Hepatocyte (in vitro differentiated cells): Measurements from ENCODE around the gene CSPG4. TPM values are rescaled to one million over a fixed set of nuclear protein-coding genes. Genes with fewer than 3 reads are reported as not detected.
A peak's percentile ranks its signal among the peaks of the same experiment; 100 is the strongest.
"Not testable (repeated sequence)": the region's sequence is repeated elsewhere in the genome, so short reads cannot be mapped to it uniquely, and the experiment has no call there.

Experiments used
- DNase-seq: peaks from one replicate; pipeline ENCODE4 v3.0.0-alpha.2; 2016; ENCODE audit warnings: low spot score
- H2AFZ ChIP-seq: fragments of 200-600 bp; sonication (generic); 2 replicates; pipeline ENCODE4 v1.6.0; 2016; ENCODE audit warnings: antibody characterized with exemption, mild to moderate bottlenecking
- H3K27ac ChIP-seq: fragments of 200-600 bp; sonication (generic); 2 replicates; pipeline ENCODE4 v1.5.1; 2016; ENCODE audit warnings: mild to moderate bottlenecking
- H3K27me3 ChIP-seq: fragments of 200-600 bp; sonication (generic); 2 replicates; pipeline ENCODE4 v1.6.1; 2016
- H3K36me3 ChIP-seq: fragments of 200-600 bp; sonication (generic); replicated peaks from 2 replicates; pipeline ENCODE4 v1.5.1; 2016; ENCODE audit warnings: low read depth; ENCODE audit not compliant: insufficient read depth
- H3K4me1 ChIP-seq: fragments of 200-600 bp; sonication (generic); 2 replicates; pipeline ENCODE4 v1.5.1; 2016; ENCODE audit warnings: mild to moderate bottlenecking, moderate library complexity; ENCODE audit not compliant: insufficient read depth
- H3K4me2 ChIP-seq: fragments of 200-600 bp; sonication (generic); 2 replicates; pipeline ENCODE4 v1.6.0; 2016
- H3K4me3 ChIP-seq: fragments of 200-600 bp; sonication (generic); 2 replicates; pipeline ENCODE4 v1.5.1; 2016; ENCODE audit warnings: mild to moderate bottlenecking
- H3K79me2 ChIP-seq: fragments of 200-600 bp; sonication (generic); 2 replicates; pipeline ENCODE4 v1.6.0; 2017; ENCODE audit warnings: mild to moderate bottlenecking
- H3K9me2 ChIP-seq: fragments of 200-600 bp; sonication (generic); replicated peaks from 2 replicates; pipeline ENCODE4 v1.6.0; 2017; ENCODE audit warnings: mild to moderate bottlenecking; ENCODE audit not compliant: insufficient read depth
- H3K9me3 ChIP-seq: fragments of 200-600 bp; sonication (generic); 2 replicates; pipeline ENCODE4 v1.5.1; 2016; ENCODE audit warnings: low read depth, mild to moderate bottlenecking
- H4K20me1 ChIP-seq: fragments of 200-600 bp; sonication (generic); 2 replicates; pipeline ENCODE4 v1.6.0; 2016; ENCODE audit warnings: mild to moderate bottlenecking; ENCODE audit not compliant: insufficient read depth, poor library complexity, severe bottlenecking
- EZH2 ChIP-seq: fragments of 200-600 bp; sonication (generic); IDR thresholded peaks from 2 replicates; pipeline ENCODE4 v1.6.1; 2016; ENCODE audit warnings: antibody characterized with exemption, mild to moderate bottlenecking, borderline replicate concordance
- EZH2phosphoT487 ChIP-seq: fragments of 200-600 bp; sonication (generic); IDR thresholded peaks from one replicate; pipeline ENCODE4 v1.6.1; 2018; ENCODE audit warnings: antibody characterized with exemption, mild to moderate bottlenecking, low read depth, moderate library complexity; ENCODE audit not compliant: unreplicated experiment, severe bottlenecking
- WGBS: methylation state at CpG from one replicate; pipeline ENCODE4 v1.1.6; 2016; ENCODE audit warnings: low lambda C conversion rate; ENCODE audit errors: missing lambda C conversion rate; 5-methylcytosine and 5-hydroxymethylcytosine counted together
- polyA plus RNA-seq: library from polyadenylated mRNA; unstranded; fragments of >200 nt; fragmentation: Nextera tagmentation; extraction: Ambion mirVana; gene quantifications from 2 replicates; pipeline ENCODE4 v1.2.1, GENCODE V29; 2016
- total RNA-seq: library from RNA; depleted of rRNA; stranded (reverse); fragments of >200 nt; gene quantifications from 2 replicates; pipeline ENCODE4 v1.2.3, GENCODE V29; 2014
- TF ChIP-seq, protein P1 (sequence below): fragments of 200-600 bp; sonication (generic); IDR thresholded peaks from 2 replicates; pipeline ENCODE4 v1.5.1; 2016; ENCODE audit warnings: antibody characterized with exemption, mild to moderate bottlenecking; ENCODE audit not compliant: poor library complexity

The CSPG4 gene
- total and polyA plus RNA-seq, 2 experiments from 2014 or later: 6.4 to 7.8 TPM

DNA sequence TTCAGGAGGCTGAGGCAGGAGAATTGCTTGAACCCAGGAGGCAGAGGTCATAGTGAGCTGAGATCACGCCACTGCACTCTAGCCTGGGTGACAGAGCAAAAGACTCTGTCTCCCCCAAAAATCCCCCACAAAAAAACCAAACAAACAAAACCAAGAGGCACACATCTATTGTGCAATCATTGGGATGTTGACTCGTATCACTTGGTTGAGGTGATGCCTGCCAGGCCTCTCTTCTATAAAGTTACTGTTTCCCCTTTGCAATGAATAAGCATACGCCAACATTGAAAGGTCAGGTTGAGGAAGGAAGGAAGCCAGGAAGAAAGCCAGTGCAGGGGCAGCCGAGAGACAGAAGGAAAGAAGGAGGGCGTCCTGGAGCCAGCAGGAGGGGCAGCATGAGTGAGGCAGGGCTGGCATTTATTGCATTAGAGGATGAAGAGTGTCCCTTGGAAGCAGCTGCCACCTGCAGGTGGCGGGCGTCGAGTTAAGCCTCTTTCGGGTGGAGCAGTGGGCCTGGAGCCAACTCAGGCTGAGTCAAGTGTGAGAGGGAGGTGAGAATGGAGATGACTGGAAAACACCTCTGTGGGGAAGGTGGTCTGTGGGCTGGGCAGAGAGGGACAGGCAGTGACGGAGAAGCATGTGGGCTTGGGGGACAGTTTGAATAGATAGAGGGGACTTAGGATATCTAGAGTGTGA lies 8.3 kb upstream of the CSPG4 start:
- H3K27me3 ChIP-seq: no peaks in the 10 kb centered on the region
- H2AFZ ChIP-seq: no peak overlapping the region
- no peaks in the 10 kb centered on the region for H3K36me3 ChIP-seq
- no peak for TF ChIP-seq EZH2phosphoT487
- TF ChIP-seq, protein P1, sequence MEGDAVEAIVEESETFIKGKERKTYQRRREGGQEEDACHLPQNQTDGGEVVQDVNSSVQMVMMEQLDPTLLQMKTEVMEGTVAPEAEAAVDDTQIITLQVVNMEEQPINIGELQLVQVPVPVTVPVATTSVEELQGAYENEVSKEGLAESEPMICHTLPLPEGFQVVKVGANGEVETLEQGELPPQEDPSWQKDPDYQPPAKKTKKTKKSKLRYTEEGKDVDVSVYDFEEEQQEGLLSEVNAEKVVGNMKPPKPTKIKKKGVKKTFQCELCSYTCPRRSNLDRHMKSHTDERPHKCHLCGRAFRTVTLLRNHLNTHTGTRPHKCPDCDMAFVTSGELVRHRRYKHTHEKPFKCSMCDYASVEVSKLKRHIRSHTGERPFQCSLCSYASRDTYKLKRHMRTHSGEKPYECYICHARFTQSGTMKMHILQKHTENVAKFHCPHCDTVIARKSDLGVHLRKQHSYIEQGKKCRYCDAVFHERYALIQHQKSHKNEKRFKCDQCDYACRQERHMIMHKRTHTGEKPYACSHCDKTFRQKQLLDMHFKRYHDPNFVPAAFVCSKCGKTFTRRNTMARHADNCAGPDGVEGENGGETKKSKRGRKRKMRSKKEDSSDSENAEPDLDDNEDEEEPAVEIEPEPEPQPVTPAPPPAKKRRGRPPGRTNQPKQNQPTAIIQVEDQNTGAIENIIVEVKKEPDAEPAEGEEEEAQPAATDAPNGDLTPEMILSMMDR: peak; percentile 12
- no peak overlapping the region for H3K4me3 ChIP-seq
- DNase-seq: peak; percentile 61
- no peak overlapping the region for H3K4me2 ChIP-seq
- WGBS: 61% methylated on average over 10 of the region's 10 CpGs
- no peaks in the 10 kb centered on the region for H3K79me2 ChIP-seq
- H3K9me3 ChIP-seq: no peaks in the 10 kb centered on the region
- no peaks in the 10 kb centered on the region for H3K9me2 ChIP-seq
- H4K20me1 ChIP-seq: no peaks in the 10 kb centered on the region
- H3K4me1 ChIP-seq: peaks cover 13% of the 10 kb centered on the region
- no peak overlapping the region for H3K27ac ChIP-seq

- Histone ChIP-seq H3K27me3 (no peaks in the 10 kb centered on the region), H3K4me2 (no peak overlapping the region), H3K27ac (no peak overlapping the region), H3K79me2 (no peaks in the 10 kb centered on the region), H2AFZ (no peak overlapping the region), H3K9me3 (no peaks in the 10 kb centered on the region), H4K20me1 (no peaks in the 10 kb centered on the region), H3K9me2 (no peaks in the 10 kb centered on the region), H3K4me1 (peaks cover 13% of the 10 kb centered on the region), H3K36me3 (no peaks in the 10 kb centered on the region), H3K4me3 (no peak overlapping the region)
- TF ChIP-seq, protein P1: no peak
- no peak for TF ChIP-seq EZH2phosphoT487
- TF ChIP-seq EZH2: no peak
- WGBS: 95% methylated on average over 7 of the region's 7 CpGs
- no peak for DNase-seq
Measured at GRCh38 chr15:75720297-75720696, 7.6 kb upstream of the CSPG4 start.

GRCh38 chr15:75718328-75718727 lies 5.7 kb upstream of the CSPG4 start:
- H2AFZ ChIP-seq: no peak overlapping the region
- WGBS: 44% methylated on average over 3 of the region's 3 CpGs
- H3K36me3 ChIP-seq: no peaks in the 10 kb centered on the region
- H3K9me2 ChIP-seq: no peaks in the 10 kb centered on the region
- H3K9me3 ChIP-seq: no peaks in the 10 kb centered on the region
- H3K27ac ChIP-seq: no peak overlapping the region
- DNase-seq: peak; percentile 49
- peaks cover 6% of the 10 kb centered on the region for H3K4me1 ChIP-seq
- no peaks in the 10 kb centered on the region for H3K79me2 ChIP-seq
- H3K4me2 ChIP-seq: no peak overlapping the region
- no peaks in the 10 kb centered on the region for H4K20me1 ChIP-seq
- H3K27me3 ChIP-seq: no peaks in the 10 kb centered on the region
- TF ChIP-seq, protein P1: no peak
- TF ChIP-seq EZH2 (no peak), EZH2phosphoT487 (no peak)
- H3K4me3 ChIP-seq: no peak overlapping the region

DNA sequence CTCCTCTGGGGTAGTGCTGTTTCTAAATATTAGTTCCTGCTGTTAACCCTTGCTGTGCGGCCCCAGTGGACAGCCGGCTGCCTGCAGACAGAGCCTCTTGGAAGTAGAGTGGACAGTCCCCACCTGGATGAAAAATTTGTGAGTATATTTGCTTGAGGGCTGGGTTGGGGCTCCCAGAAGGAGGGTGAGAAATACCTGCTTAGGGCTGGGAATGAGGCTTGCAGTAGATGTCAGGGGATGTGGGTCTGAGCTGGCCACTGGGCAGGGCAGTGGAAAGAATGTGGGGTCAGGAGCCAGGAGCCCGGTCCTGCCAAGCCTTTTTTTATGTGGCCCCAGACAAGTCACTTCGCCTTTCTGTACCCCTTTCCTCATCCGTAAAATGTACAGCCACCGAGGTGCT lies 4.4 kb upstream of the CSPG4 start:
- not testable (repeated sequence) for H2AFZ ChIP-seq, H3K36me3 ChIP-seq, H3K27ac ChIP-seq, H3K4me2 ChIP-seq, H3K4me1 ChIP-seq, H3K4me3 ChIP-seq, H3K9me3 ChIP-seq, H3K9me2 ChIP-seq, H3K79me2 ChIP-seq, H3K27me3 ChIP-seq, DNase-seq, H4K20me1 ChIP-seq
- WGBS: 90% methylated on average over 6 of the region's 6 CpGs

DNA sequence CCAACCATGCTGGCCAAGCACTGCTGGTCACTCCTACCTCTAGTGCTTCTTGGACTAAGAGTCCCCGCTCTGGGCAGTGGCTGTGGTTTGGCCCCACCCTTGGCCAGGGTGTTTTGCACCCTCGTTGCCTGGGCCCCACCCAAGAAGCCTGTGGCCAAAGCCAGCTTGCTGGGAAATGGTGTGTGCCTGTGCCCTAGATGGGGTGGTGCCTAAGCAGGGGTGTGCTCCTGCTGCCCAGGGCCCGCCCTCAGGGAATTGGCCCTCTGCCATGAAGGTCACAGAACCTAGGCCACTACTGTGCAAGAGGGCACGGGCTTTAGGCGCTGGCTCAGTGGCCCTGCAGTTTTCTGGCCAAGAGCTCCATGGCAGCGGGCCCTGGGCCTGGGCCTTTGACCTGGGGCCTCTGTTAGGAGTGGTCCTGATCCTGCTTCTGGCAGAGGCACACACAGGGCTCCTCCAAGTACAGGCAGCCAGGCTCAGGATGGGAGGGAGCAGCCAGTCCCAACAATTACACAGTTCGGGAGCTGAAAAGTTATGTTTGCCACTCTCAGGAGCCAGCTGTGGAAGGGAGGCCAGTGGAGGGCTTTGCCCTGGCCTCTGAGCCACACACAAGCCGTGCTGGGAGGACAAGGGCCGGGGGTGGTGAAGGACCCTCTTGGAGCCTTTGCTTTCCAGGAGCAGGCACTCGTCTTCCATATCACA lies 3.8 kb upstream of the CSPG4 start:
- WGBS: 81% methylated on average over 3 of the region's 10 CpGs
- H3K27ac ChIP-seq: not testable (repeated sequence)

DNA sequence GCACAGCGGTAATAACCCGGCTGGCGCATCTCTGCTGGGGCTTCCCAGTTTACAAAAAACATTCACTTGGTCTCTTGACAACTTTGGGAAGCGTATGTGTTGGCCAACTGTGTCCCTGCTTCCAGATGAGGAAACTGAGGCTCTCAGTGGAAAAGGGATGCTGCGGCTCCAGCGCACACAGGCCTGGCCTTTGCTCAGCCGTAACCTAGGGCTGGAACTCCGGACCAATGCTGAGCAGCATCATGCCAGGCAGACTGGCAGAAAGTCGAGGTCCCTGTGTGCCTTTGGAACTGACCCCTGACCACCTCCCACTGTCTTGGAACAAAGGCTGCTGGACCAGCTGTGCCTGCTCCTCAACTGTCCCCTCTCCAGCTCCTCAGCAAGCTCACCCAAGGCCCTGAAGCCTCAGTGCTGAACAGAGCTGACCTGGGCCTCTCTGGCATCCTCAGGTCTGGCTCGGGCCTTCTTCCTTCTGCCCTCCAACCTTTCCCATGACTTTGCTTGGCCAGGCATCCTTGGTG lies 2.7 kb upstream of the CSPG4 start:
- not testable (repeated sequence) for H2AFZ ChIP-seq, H4K20me1 ChIP-seq, H3K4me2 ChIP-seq, H3K27ac ChIP-seq, H3K36me3 ChIP-seq, H3K27me3 ChIP-seq, H3K79me2 ChIP-seq, H3K4me1 ChIP-seq, DNase-seq, H3K4me3 ChIP-seq, H3K9me3 ChIP-seq, H3K9me2 ChIP-seq
- 94% methylated on average over 10 of the region's 10 CpGs for WGBS

More for the DNA sequence above, 3.8 kb upstream of the CSPG4 start:
- H2AFZ ChIP-seq, H3K36me3 ChIP-seq, H3K9me3 ChIP-seq, H3K27me3 ChIP-seq, H3K4me3 ChIP-seq, H4K20me1 ChIP-seq, H3K4me2 ChIP-seq, DNase-seq, H3K79me2 ChIP-seq, H3K4me1 ChIP-seq, H3K9me2 ChIP-seq: not testable (repeated sequence)
